HEK293T (cell line): Measurements from ENCODE around the gene LIMD2.

Experiments
- ARNT ChIP-seq: fragments of 450-650 bp; IDR thresholded peaks from 2 replicates; pipeline ENCODE4 v1.6.1; 2017; ENCODE audit warnings: mild to moderate bottlenecking
- BHLHE40 ChIP-seq: fragments of 450-650 bp; IDR thresholded peaks from 2 replicates; pipeline ENCODE4 v1.6.1; 2016; ENCODE audit warnings: mild to moderate bottlenecking, moderate library complexity, borderline replicate concordance
- CTBP1 ChIP-seq: fragments of 450-650 bp; IDR thresholded peaks from 2 replicates; pipeline ENCODE4 v1.6.1; 2016; ENCODE audit warnings: borderline replicate concordance
- ELF4 ChIP-seq: fragments of 450-650 bp; IDR thresholded peaks from 2 replicates; pipeline ENCODE4 v1.6.1; 2017; ENCODE audit warnings: antibody characterized with exemption
- FOXA1 ChIP-seq: fragments of 450-650 bp; IDR thresholded peaks from 2 replicates; pipeline ENCODE4 v1.6.1; 2016; ENCODE audit warnings: mild to moderate bottlenecking
- FOXK2 ChIP-seq: fragments of 450-650 bp; IDR thresholded peaks from 2 replicates; pipeline ENCODE4 v1.6.1; 2016; ENCODE audit warnings: mild to moderate bottlenecking
- HDGF ChIP-seq: fragments of 450-650 bp; IDR thresholded peaks from 2 replicates; pipeline ENCODE4 v1.6.1; 2017; ENCODE audit warnings: antibody characterized with exemption, borderline replicate concordance
- LEF1 ChIP-seq: fragments of 450-650 bp; IDR thresholded peaks from 2 replicates; pipeline ENCODE4 v1.6.1; 2017; ENCODE audit warnings: mild to moderate bottlenecking, borderline replicate concordance
- SP1 ChIP-seq: fragments of 450-650 bp; IDR thresholded peaks from 2 replicates; pipeline ENCODE4 v1.6.1; 2017
- SUZ12 ChIP-seq: fragments of 450-650 bp; IDR thresholded peaks from 2 replicates; pipeline ENCODE4 v1.6.1; 2016; ENCODE audit warnings: mild to moderate bottlenecking
- ZNF384 ChIP-seq: fragments of 450-650 bp; IDR thresholded peaks from 2 replicates; pipeline ENCODE4 v1.6.1; 2016
- TF ChIP-seq, protein P1 (sequence below): fragments of 450-650 bp; IDR thresholded peaks from 2 replicates; pipeline ENCODE4 v1.6.1; 2016

- TF ChIP-seq BHLHE40 (no peak), SUZ12 (no peak), LEF1 (no peak), FOXA1 (no peak), FOXK2 (no peak), SP1 (no peak), CTBP1 (no peak), ELF4 (no peak), HDGF (no peak), ARNT (no peak), ZNF384 (no peak)
- TF ChIP-seq, protein P1, sequence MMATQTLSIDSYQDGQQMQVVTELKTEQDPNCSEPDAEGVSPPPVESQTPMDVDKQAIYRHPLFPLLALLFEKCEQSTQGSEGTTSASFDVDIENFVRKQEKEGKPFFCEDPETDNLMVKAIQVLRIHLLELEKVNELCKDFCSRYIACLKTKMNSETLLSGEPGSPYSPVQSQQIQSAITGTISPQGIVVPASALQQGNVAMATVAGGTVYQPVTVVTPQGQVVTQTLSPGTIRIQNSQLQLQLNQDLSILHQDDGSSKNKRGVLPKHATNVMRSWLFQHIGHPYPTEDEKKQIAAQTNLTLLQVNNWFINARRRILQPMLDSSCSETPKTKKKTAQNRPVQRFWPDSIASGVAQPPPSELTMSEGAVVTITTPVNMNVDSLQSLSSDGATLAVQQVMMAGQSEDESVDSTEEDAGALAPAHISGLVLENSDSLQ = no peak
These were observed 52.7 kb downstream of the LIMD2 start for GRCh38 chr17:63647065-63647725.
